Vagina (tissue), 2 donors: Measurements from ENCODE around the gene DFFB.

Experiments
- POLR2A ChIP-seq, 2 donors: fragments of 450-650 bp; IDR thresholded peaks; one replicate each; pipeline ENCODE4 v1.6.1; 2017; ENCODE audit warnings: antibody characterized with exemption in 2 of 2, mild to moderate bottlenecking in 2 of 2, moderate library complexity in 2 of 2
- POLR2AphosphoS5 ChIP-seq, 2 donors: sonication (generic); formaldehyde crosslinking; IDR thresholded peaks; one replicate each; pipeline ENCODE4 v1.9.0; 2017; ENCODE audit warnings: antibody characterized with exemption in 2 of 2, mild to moderate bottlenecking in 2 of 2, low read depth in 1 of 2; ENCODE audit not compliant: insufficient read depth in 1 of 2
- TF ChIP-seq, protein P1 (sequence below), 3 experiments: fragments of 450-650 bp in 2 of 3; fragments of 200-600 bp in 1 of 3; sonication (generic) in 1 of 3; IDR thresholded peaks; one replicate each; pipeline ENCODE4 v1.5.1; 2017 to 2019; ENCODE audit warnings: antibody characterized with exemption in 3 of 3, mild to moderate bottlenecking in 2 of 3, moderate library complexity in 2 of 3

GRCh38 chr1:3930301-3931006 is 73.2 kb downstream of the DFFB start:
- TF ChIP-seq, protein P1, sequence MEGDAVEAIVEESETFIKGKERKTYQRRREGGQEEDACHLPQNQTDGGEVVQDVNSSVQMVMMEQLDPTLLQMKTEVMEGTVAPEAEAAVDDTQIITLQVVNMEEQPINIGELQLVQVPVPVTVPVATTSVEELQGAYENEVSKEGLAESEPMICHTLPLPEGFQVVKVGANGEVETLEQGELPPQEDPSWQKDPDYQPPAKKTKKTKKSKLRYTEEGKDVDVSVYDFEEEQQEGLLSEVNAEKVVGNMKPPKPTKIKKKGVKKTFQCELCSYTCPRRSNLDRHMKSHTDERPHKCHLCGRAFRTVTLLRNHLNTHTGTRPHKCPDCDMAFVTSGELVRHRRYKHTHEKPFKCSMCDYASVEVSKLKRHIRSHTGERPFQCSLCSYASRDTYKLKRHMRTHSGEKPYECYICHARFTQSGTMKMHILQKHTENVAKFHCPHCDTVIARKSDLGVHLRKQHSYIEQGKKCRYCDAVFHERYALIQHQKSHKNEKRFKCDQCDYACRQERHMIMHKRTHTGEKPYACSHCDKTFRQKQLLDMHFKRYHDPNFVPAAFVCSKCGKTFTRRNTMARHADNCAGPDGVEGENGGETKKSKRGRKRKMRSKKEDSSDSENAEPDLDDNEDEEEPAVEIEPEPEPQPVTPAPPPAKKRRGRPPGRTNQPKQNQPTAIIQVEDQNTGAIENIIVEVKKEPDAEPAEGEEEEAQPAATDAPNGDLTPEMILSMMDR (IDR thresholded peaks at IDR 0.05), result no peak
- TF ChIP-seq POLR2A (IDR thresholded peaks at IDR 0.05) (no peak), POLR2AphosphoS5 (IDR thresholded peaks at IDR 0.05; ENCODE audit: insufficient read depth in 1 of 2, low read depth in 1 of 2) (no peak)
